ENCODE results near the gene RAB3C.

The RAB3C gene

DNA sequence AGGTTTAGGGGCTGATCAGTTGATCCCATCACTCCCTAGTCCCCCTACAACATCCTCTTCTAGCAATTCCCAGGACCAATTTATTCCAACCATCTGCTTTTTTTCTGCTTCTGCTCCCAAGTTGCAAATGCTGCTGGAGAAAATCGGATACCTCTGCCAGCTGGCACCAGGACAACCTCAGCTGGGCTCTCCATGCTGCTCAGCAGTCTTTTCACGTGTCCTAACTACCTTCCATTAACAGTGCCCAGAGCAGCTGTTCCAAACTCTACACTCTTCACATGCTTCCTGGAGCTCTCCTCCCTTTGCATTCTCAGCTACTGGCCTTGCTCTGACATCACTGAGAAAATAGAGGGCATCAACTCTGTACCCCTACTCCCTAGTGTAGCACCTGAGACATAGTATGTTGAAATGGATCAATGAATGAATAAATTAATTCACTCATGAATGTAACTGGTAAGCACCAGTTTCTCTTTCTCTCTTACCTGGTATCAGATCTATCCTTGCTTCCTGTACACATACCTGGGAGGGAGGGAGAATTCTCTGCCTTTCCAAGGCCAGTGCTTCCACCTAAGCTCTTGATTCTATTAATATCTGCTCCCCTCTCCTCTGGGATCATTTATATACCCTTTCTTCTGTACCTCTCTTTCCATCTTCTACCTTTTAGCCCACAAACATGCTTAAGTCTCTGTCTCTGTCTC is 191.0 kb downstream of the RAB3C start:
- no peak for DNase-seq (ENCODE audit: low read depth in 3 of 3)

DNA sequence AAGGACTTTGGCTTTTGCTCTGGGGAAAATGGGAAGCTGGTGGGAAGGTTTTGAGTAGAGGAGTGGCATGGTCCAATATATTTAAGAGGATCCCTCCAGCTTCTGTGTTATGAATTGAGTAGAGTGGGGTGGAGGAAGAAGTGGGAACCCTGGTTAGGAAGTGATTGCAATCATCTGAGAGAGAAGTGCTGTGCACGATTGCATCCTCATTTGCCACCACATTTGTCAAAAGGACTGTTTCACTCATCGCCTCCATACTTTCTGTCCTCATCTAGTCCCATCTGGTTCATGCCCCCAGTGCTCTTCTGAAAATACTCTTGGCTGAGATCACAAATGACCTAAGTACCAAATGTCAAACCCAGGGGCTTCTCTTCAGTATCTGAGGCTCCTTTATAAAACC is 192.1 kb downstream of the RAB3C start:
- no peak for DNase-seq (ENCODE audit: low read depth in 3 of 3)

DNA sequence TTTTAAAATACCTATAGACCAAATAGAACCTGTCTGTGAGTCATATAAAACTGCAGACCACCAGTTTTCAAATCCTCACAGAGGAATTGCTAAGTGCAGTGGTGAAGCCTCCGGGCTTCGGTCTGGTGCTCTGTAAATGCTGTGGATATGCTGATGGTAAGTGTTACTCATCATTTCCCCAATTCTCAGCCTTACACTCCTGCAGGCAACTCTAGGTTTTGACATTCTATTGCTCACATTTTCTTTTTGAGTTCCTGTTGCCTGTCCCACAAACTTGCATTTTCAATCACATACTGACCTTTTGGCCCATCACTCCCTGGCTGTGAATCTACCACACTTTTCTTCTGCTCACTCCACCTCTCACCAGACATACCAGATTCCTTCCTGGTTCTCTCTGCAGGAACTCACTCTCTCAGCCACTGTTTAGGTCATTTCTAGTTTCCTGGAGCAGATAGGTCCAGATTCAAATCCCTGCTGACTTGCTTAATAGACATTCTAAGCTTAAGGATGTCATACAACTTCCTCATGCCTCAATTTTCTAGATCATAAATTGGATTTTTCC is 192.9 kb downstream of the RAB3C start:
- no peak for DNase-seq (ENCODE audit: low read depth in 3 of 3)

DNA sequence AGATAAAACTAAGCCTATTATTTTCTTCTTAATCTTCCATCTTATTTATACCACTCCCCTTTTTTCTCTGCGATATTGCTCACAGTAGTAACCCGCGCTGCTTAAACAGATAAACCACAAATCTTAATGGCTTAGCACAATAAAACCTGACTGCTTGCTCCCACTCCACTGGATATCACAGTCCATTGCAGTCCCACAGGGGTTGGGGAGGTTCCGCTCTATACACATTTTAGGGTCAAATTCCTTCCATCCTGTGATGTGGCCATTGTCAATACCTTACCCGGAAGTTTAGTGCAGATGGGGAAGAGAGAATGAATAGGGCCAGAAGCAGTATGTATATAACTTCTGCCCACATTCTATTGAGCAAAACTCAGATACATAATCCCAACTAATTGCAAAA is 193.7 kb downstream of the RAB3C start:
- DNase-seq (ENCODE audit: low read depth in 3 of 3): no peak

DNA sequence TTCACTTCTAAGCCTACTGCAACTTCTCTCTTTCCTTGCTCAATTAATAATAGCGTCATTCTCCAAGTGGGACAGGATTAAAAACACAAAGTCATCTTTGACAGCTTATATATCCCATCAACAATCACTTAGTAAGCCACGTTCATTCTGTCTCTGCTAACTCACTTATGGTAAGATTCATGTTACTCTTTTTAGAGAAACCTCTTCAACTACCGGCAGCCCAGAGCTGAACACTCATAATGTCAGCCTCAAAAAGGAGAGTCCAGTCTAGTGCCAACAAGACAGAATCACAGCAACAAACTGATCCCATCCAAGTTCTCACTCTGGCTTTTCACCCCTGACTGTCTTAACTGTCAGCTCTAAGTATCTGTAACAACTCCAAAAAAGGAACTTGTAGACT is 196.0 kb downstream of the RAB3C start:
- no peak for DNase-seq (ENCODE audit: low read depth in 3 of 3)

DNA sequence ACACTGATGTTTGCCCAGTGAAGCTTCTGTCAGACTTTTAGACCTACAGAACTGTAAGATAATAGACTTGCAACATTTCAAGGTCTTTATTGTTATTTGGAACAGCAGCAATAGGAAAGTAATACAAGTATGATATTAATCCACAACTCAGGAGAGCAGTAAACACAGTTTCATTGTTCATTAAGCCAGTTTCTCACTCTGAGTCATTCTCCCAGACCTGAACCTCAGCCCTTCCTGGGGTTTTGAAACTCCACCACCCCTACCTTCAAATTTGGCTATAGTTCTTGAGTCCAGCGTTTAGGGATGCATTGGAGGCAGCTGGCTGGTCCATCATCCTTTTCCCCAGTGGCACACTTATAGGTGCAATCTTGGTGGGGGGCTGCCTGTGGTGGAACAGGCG is 203.2 kb downstream of the RAB3C start:
- no peak for DNase-seq (ENCODE audit: low read depth in 3 of 3)

DNA sequence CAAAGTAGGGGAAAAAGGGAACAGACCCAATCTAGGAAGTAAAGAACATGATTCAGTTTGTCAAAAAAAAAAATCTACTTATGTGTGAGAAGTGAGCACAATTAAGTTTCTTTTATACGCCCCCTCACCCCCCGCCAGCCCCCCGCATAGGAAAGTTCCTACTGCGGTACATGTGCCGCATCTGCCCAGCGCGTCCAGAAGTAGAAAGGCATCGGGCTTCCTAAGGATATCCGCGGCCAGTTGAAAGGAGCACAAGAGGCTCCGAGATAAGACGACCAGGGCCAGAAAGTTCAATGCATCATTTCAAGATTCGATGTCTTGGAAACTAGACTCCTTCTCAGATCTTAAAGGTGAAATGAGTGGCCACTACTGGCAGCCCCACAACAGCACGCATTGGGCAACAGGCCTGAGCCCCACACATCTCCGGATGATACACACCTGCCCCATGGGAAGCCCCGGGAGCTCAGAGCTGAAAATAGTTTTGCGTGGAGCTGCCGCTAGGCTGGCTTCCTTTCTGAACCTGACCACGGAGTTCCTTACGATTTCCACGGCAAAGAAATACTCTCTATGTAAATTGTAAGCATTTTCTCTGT is 203.9 kb downstream of the RAB3C start:
- no peak for DNase-seq (ENCODE audit: low read depth in 3 of 3)

DNA sequence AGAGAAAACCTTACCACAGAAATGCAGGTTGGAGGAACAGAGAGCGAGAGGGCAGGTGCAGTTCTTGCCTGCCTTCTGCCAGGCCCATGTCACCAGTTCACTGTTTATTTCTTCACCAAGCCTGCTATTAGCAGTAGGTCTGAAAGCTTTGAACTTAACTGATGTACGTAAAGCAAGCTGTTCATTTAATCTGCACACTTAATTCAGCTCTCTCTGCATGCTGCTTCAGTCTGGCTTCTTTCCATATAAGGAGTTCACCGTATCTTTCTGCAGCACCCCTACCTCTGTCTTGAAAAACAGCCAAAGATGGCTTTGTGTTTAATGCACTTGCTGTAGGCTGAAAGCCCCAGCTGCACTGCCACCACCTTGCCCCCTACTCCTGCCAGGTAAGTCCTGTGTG is 205.1 kb downstream of the RAB3C start:
- no peak for DNase-seq (ENCODE audit: low read depth in 3 of 3)

DNA sequence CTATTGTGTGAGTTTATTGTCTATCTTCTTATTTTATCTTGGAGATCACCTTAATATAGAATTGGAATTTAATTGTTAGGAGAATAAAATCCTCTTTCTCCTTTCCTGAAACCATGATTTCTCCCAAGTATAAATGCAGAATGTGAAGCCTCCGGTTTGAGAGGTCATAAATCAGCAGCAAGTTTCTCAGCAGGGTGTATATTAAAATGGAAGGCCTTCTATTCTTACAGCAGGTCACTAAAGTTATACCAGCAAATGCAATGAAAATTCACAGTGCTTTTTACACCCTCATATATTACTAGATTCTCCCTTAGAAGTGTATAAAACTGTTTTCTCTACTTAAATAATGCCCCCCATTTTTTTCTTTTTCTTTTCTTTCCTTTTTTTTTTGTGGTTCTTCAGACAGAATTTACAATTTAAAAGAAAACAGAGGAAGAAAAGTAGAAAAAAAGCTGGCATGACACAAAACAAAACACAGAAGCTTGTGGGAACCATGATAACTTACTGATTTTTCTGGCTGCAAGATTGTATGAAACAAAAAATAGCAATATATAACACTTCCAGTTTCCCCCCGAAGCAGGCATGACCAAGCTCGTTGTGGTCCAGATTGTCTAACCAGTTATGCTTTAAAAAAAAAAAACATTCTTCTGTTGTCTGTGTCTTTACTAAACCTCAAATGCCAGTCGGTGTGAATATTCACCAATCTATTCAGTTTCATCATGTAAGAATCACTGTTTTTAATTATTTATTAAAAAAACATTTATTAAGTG is 211.2 kb downstream of the RAB3C start:
- no peak for DNase-seq (ENCODE audit: low read depth in 3 of 3)

DNA sequence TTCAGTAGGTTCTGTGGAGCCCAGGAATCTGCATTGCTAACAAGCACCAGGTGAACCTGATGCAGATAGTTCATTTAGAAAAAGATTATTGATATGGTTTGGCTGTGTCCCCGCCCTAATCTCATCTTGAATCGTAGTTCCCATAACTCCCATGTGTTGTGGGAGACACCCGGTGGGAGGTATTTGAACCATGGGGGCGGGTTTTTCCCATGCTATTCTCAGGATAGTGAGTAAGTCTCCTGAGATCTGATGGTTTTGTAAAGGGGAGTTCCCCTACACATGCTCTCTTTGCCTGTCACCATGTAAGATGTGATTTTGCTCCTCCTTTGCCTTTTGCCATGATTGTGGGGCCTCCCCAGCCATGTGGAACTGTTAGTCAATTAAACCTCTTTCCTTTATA is 212.0 kb downstream of the RAB3C start:
- DNase-seq (ENCODE audit: low read depth in 3 of 3): no peak

DNA sequence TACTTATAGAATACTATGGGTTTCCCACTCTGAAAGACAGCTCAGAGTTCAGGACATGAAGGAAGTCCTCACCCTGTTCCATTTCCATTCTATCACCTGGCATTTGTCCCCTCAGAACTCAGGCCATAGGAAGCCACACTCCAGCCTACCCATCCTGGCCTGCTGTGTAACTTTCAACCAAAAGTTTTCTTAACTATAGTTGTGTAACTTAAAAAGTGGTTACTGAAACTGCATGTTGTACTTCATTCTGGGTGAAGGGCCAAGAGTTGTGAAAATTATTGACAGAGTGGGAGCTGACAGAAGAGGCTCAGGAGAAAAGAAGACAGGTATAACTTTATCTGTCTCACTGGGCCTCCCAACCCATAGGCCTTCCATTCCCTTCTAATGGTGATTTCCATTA is 212.5 kb downstream of the RAB3C start:
- no peak for DNase-seq (ENCODE audit: low read depth in 3 of 3)

DNA sequence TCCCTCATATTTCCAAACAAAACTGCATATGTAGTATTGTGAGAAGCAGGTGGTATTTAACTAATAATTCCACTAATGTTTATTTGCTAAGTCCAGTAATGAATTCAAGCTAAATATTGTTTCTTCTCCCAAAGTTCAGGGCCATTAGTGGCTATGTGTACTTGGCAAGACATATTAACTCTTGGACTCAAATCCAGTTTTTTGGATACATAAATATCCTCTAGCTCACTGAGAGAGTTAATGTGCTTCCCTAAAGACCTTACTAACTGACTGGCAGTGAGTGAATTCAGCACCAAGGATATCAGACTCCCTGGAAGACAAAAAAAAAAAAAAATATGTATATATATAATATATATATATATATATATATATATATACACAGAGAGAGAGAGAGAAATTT is 214.1 kb downstream of the RAB3C start:
- no peak for DNase-seq (ENCODE audit: low read depth in 3 of 3)

DNA sequence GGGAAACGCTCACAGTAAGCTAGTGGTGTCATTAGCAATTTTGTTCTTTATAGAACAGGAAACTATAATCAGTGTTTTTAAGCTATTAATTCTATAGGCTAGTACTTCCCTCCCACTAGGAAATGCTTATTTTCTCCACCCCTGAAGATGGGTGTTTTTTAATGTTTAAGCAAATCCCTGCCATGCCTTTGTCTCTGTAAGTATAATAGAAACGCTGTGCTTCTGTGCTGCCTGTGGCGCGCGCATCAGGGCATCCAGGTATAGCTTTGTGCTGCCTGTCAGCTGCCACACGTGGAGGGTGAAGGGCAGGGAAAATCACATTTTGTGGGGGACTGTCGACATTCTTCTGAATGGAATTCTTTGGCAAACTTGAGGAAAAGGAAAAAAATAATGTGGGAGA is 217.5 kb downstream of the RAB3C start:
- no peak for DNase-seq (ENCODE audit: low read depth in 3 of 3)

DNA sequence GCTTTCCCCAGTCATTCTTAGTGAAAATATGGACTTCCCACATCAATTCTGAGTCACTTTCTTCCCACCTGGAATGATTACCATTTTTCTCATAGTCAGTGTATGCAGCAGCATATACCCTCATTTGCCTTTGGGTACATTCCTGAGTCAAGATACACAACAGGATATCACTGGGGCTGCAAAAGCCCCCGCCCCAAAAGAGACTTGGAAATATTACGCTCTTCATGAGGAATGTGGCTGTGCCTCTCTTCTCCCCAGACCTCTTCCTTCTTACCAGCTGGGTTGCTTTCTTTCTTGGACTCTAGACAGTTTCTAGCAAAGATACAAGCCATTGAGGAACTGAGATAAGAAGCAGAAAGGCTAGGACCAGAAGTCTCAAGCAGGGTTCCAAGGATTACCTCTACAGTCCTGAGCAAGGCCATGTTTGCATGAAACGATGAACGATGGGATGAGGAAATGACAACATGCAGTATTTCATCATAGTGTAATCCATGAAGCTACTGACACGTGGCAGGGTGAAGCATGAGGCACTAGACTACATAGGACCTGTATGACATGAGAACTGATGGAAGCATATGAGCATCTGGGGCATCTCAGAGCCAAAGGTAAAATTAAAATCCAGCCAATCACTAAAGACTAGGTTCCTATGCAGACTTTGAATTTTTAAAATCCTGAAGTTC is 218.1 kb downstream of the RAB3C start:
- DNase-seq (ENCODE audit: low read depth in 3 of 3): no peak

DNA sequence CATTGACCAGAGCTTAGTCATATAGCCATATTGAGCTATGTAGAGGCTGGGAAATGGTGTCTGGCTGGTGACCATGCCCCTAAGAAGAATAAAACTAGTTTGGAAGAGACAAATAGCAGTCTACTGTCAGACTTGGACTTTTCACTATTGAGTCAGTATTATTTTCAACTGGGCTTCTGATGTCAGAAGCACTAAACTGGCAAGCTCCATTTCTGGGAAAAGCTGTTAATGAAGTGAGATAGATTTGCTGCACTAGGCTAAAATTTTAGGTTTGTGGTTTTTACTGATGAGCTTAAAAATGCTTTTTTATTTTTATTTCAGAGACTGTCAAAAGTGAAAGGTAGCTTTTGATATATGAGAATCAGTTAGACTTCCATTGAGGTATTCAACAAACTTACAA is 220.2 kb downstream of the RAB3C start:
- no peak for DNase-seq (ENCODE audit: low read depth in 3 of 3)

DNA sequence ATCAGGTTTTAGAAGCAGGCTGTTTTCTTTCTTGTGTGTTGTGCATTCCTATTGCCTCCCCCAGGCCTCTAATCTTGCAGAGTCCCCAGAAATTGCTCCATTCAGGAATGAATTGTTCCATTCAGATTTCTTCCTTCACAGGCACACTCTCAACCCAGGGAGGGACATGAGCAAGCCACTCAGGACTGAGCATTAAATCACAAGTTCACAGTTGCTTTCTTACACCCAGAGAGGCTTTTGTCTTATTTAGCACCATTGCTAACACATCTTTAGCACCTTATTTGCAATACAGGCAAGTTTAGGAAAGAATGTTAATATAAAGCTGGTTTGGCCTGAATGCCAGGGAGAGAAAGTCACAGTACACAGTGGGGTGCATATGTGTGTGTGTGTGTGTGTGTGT is 221.4 kb downstream of the RAB3C start:
- no peak for DNase-seq (ENCODE audit: low read depth in 3 of 3)

DNA sequence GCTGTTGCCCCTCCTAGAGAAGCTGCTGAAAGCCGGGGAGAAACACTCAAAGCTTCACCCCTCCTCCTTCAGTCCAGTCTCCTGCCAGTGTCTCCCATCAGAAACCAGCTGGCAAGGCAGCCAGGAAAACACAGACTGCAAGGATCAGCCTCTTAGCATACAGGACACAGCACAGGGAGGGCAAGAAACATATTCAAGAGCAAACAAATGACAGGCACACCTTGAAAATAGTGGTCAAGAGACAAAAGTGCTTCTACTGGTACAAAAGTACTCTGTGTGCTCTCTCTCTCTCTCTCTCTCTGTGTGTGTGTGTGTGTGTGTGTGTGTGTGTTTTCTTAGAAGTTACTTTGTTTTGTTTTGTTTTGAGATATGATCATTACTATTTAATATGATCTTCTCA is 227.2 kb downstream of the RAB3C start:
- DNase-seq (ENCODE audit: low read depth in 3 of 3): no peak

DNA sequence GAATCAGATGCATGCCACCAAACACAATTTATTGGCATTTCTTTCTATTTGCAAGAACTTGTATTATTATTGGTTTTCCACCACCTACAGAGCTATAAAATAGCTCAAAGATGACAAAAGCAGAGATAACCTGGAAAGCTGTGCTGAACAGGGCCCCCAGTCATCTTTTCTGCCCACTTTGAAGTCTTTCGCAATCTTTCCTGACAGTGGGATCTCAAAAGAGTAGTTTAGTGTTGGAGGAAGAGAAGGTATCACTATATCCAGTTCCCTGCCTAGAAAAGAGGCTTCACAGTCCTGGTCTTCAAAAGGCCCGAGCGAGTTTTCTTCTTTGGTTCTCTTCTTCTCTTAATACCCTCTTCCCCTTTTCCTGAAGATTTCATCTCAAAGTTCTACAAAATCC is 231.0 kb downstream of the RAB3C start:
- no peak for DNase-seq (ENCODE audit: low read depth in 3 of 3)

DNA sequence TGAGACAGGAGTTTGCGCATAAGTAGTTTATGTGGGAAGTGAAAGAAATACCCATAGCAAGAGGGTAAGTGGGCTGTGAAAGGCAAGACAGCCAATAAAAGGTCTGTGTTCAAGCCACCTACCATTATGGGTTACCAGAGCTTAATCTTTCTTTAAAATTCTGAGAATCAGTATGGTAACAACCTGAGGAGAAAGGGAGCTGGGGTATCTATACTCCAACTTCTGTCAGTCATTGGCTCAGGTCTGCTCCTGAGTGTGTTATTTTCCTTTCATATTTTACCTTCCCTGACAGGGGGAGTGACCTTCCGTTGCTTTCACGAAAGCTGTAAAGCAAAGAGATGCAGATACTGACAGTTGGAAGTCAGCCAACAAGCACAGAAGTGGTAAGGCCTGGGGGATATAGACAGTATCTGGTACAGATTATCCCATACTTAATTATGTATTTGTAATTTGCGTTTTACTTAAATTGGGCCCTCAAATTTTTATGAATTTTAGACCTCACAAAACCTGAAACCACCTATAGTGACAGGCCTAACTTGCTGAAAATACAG is 233.4 kb downstream of the RAB3C start:
- DNase-seq (ENCODE audit: low read depth in 3 of 3): no peak

DNA sequence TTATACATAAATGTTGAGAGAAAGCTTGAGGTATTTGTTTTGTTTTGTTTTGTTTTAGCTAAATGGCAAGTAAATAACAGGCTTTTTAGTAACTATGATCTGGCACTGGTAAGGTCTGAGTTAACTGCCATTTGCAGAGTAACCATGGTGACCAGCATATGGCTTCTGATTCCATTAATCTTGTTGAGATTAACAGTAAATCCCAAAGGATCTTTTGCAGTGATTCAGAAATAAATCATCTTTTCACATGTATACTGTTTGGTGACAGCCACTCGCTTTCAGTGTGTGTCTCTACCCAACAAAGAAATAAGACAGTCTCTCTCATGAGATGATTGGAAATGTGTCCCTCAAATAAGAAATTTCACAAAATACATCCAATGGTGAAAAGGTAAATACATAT is 235.6 kb downstream of the RAB3C start:
- DNase-seq (ENCODE audit: low read depth in 3 of 3): no peak

DNA sequence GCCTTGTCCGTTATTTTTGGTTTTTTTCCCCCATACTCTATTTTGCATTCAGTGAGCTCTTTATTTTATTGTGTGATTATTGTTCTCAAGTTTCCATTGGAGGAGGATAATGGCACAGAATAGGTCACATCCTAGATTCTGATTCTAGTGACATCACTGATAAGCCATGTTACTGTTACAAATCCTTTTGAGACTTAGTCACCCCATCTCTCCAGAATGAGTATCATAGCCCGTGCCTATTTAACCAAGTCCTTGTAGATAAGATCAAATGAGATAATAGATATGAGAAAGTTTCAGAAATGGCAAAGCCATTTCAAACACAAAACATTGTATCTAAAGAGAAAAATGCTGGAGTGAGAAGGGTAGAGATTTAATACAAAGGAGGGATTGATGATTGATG is 242.6 kb downstream of the RAB3C start:
- DNase-seq (ENCODE audit: low read depth in 3 of 3): no peak

DNA sequence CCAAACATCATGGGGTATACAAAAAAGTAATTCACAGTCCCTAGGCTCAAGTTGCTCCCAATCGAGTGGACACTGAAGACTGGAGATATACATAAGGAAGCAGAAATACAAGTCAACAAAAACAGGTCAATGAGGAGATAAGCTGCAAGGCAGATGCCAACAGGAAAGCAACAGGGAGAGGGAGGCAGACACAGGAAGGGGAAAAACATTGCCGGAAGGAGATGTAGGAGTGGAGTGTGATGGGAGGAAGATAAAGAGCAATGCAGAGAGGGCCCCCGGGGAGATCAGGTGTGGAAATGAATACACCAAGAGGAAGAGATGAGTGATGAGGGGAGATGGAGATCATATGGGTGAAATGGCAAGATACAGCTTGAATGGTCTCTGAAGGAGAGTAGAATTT is 243.0 kb downstream of the RAB3C start:
- DNase-seq (ENCODE audit: low read depth in 3 of 3): no peak
